NCI-H187 (cell line): ENCODE measurements around the gene GPR89B.
"Not testable (repeated sequence)": the region's sequence is repeated elsewhere in the genome, so short reads cannot be mapped to it uniquely, and the experiment has no call there.

Experiments
- DNase-seq, 2 experiments: peaks; one replicate each; lab custom pipeline; 2025; lab: John Stamatoyannopoulos, UW

Gene GPR89B

GRCh38 chr1:148032690-148033089, 104.5 kb downstream of the GPR89B start:
- DNase-seq, result not testable (repeated sequence)

GRCh38 chr1:148033147-148033546, 104.9 kb downstream of the GPR89B start:
- DNase-seq, result not testable (repeated sequence)

- DNase-seq, result not testable (repeated sequence)
Observed at GRCh38 chr1:148037850-148038461, 109.7 kb downstream of the GPR89B start.

GRCh38 chr1:148038462-148039333, 110.5 kb downstream of the GPR89B start:
- DNase-seq, result peak; percentile 75 to 82
